Psoas muscle (tissue), 8 donors: ENCODE data around the gene ETNK1. TPM values are rescaled to one million over a fixed set of nuclear protein-coding genes. Genes with fewer than 3 reads are reported as not detected.

ENCODE experiments used
- ATAC-seq, 4 donors: fragments of 200-7000 bp; cut with Tn5 transposase; one replicate each; pipeline ENCODE4 v1.9.1; 2020; ENCODE audit warnings: moderate library complexity in 3 of 4, mild to moderate bottlenecking in 2 of 4
- DNase-seq, 2 donors: peaks; one replicate each; pipeline ENCODE4 v3.0.0-alpha.2; 2020
- H3K27ac ChIP-seq: fragments of 200-600 bp; one replicate; pipeline ENCODE4 v1.8.0; 2022
- H3K27me3 ChIP-seq, 3 donors: fragments of 200-600 bp in 1 of 3; one replicate each; pipeline versions ENCODE4 v1.6.1 to v1.8.0; 2013 to 2022; ENCODE audit warnings: low read length in 2 of 3, mild to moderate bottlenecking in 2 of 3, moderate library complexity in 1 of 3; ENCODE audit not compliant: insufficient read depth in 3 of 3
- H3K36me3 ChIP-seq, 2 donors: fragments of 200-600 bp in 1 of 2; one replicate each; pipeline versions ENCODE4 v1.6.1 to v1.8.0; 2013 to 2022; ENCODE audit warnings: low read depth in 1 of 2, mild to moderate bottlenecking in 1 of 2, moderate library complexity in 1 of 2; ENCODE audit not compliant: insufficient read depth in 1 of 2
- H3K4me1 ChIP-seq: fragments of 200-600 bp; one replicate; pipeline ENCODE4 v1.8.0; 2022
- H3K4me3 ChIP-seq: fragments of 200-600 bp; one replicate; pipeline ENCODE4 v1.8.0; 2022; ENCODE audit warnings: mild to moderate bottlenecking
- H3K9me3 ChIP-seq: fragments of 200-600 bp; one replicate; pipeline ENCODE4 v1.8.0; 2022
- CTCF ChIP-seq: fragments of 200-600 bp; IDR thresholded peaks from one replicate; pipeline ENCODE4 v1.8.0; 2022; ENCODE audit warnings: antibody characterized with exemption
- WGBS, 3 donors: extraction: QIAGEN DNeasy Blood & Tissue Kit; methylation state at CpG; one replicate each; pipeline versions ENCODE4 v1.1.6 to v1.1.7; 2013; 5-methylcytosine and 5-hydroxymethylcytosine counted together
- intact Hi-C, 2 donors: fragments of 100-400 bp; cut with DNase I; formaldehyde crosslinking; loops; one replicate each; pipeline versions ENCODE4 v1.11.0 to v1.14.2; 2022
- polyA plus RNA-seq, 3 donors: library from polyadenylated mRNA; stranded (reverse); fragments of 200-250 nt; gene quantifications; one replicate each; pipeline ENCODE4 v1.2.3, GENCODE V29; 2013
- total RNA-seq, 4 donors: library from RNA; stranded (reverse); fragmentation: NEBNext Ultra II Directional in 2 of 4; extraction: Animal tissue kit (Norgen Biotek cat#: 25700) in 2 of 4; gene quantifications; one replicate each; pipeline versions ENCODE4 v1.2.1 to v1.2.4, GENCODE V29; 2021 to 2023
- donor health status: healthy with polysubstance abuse.
- donor health status: DM: no; HTN: no; CAD: no; lungs with moderate emphysema.
- donor health status: Bipolar disorder and iron deficiency.
- donor health status: healthy.
- donor health status: DM: yes; HTN: yes; CAD: no.
- donor health status: DM: no; HTN: no; CAD: no.
- donor health status: DM: no; HTN: no; CAD: no.
- donor health status: DM: yes; HTN: yes; CAD: no.

Gene ETNK1
- total and polyA plus RNA-seq, 7 donors: 2.6 to 13.2 (median 8.7) TPM

DNA sequence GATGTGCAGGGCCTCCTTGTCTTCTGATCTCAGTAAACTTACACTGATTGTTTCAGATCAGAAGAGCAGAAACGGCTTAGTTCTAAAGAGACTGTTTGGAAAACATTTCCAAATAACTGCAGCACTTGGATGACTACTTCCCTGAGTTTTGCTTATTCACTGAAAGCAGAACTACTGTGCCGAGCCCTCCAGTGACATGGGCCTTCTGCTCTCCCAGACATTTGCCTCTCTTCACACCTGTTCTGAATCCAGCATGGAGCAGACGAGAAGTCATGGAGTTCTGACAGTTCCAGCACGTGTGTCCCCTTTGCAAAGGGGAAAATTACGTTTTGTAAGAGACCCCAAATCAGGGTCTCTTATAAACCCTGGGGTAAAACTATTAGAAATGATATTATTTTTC is 31.4 kb downstream of the ETNK1 start:
- 55 to 72% (median 66%) methylated on average over 5 of the region's 5 CpGs for WGBS, 3 donors
- Histone ChIP-seq H3K27me3 (no peaks in the 10 kb centered on the region), H3K4me1 (no peaks in the 10 kb centered on the region), H3K36me3 (peaks cover 0 to 20% of the 10 kb centered on the region in 2 donors), H3K9me3 (no peaks in the 10 kb centered on the region), H3K4me3 (no peak overlapping the region), H3K27ac (no peak overlapping the region)
- DNase-seq (no peak), ATAC-seq (no peak)
- intact Hi-C loops: no loop called here
- no peak for TF ChIP-seq CTCF

GRCh38 chr12:22656831-22657230 is 31.9 kb downstream of the ETNK1 start:
- Histone ChIP-seq H3K36me3 (peaks cover 0 to 24% of the 10 kb centered on the region in 2 donors), H3K4me3 (no peak overlapping the region), H3K4me1 (no peaks in the 10 kb centered on the region), H3K9me3 (no peaks in the 10 kb centered on the region), H3K27me3 (no peaks in the 10 kb centered on the region), H3K27ac (no peak overlapping the region)
- DNase-seq: no peak
- ATAC-seq: no peak
- WGBS, 3 donors: 81 to 84% (median 84%) methylated on average over 1 of the region's 1 CpG
- intact Hi-C loops: no loop called here
- TF ChIP-seq CTCF: no peak

GRCh38 chr12:22657538-22657937 is 32.6 kb downstream of the ETNK1 start:
- ATAC-seq: no peak
- intact Hi-C loops: no loop called here

DNA sequence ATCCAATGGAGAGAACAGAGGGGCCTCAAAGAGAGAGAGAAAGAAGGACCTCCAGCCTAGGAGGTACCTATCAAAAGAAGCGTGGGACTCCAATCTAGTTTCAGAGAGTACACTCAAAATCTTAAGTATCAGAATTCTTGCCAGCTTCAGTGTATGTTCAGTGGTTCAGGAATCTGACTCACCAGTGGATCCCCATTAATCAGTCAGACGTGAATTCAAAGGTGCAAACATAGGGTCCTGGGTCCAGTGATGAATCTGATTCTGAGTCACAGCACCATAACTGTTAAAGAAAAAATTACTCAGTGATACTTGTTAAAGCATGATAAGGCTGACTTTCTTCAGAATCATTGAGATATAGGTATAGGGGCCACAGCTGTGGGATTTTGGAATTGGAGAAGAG is 33.2 kb downstream of the ETNK1 start:
- no peak for DNase-seq
- peaks cover 0 to 24% of the 10 kb centered on the region in 2 donors for H3K36me3 ChIP-seq
- H3K4me3 ChIP-seq: no peak overlapping the region
- ATAC-seq: no peak
- H3K9me3 ChIP-seq: no peaks in the 10 kb centered on the region
- TF ChIP-seq CTCF: no peak
- no peaks in the 10 kb centered on the region for H3K27me3 ChIP-seq
- intact Hi-C loops: no loop called here
- WGBS, 3 donors: 93 to 98% (median 98%) methylated on average over 2 of the region's 2 CpGs
- H3K4me1 ChIP-seq: no peaks in the 10 kb centered on the region
- H3K27ac ChIP-seq: no peak overlapping the region

More at GRCh38 chr12:22657538-22657937, 32.6 kb downstream of the ETNK1 start:
- no peak for TF ChIP-seq CTCF
- Histone ChIP-seq H3K4me3 (no peak overlapping the region), H3K4me1 (no peaks in the 10 kb centered on the region), H3K27me3 (no peaks in the 10 kb centered on the region), H3K27ac (no peak overlapping the region), H3K36me3 (peaks cover 0 to 24% of the 10 kb centered on the region in 2 donors), H3K9me3 (no peaks in the 10 kb centered on the region)
- 93 to 100% (median 99%) methylated on average over 1 of the region's 1 CpG for WGBS, 3 donors
- no peak for DNase-seq

DNA sequence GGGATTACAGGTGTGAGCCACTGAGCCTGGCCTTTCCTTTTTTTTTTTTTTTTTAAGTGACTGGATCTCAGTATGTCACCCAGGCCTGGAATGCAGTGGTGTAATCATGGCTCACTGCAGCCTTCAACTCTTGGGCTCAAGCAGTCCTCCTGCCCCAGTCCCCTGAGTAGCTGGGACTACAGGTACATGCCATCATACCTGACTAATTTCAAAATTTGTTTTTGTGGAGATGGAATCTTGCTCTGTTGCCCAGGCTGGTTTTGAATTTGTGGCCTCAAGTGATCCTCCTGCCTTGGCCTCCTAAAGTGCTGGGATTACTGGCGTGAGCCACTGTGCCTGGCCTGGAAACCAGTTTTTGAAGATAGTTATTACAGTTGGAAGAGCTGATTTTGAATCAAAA is 37.4 kb downstream of the ETNK1 start:
- Histone ChIP-seq H3K4me3 (no peak overlapping the region), H3K27me3 (no peaks in the 10 kb centered on the region), H3K4me1 (no peaks in the 10 kb centered on the region), H3K27ac (no peak overlapping the region), H3K36me3 (peaks cover 0 to 33% of the 10 kb centered on the region in 2 donors), H3K9me3 (no peaks in the 10 kb centered on the region)
- DNase-seq (no peak), ATAC-seq (no peak)
- 95 to 99% (median 96%) methylated on average over 1 of the region's 1 CpG for WGBS, 3 donors
- intact Hi-C loops: no loop called here
- TF ChIP-seq CTCF: no peak
